HepG2 (cell line): Measurements from ENCODE around the gene KIF22. TPM values are rescaled to one million over a fixed set of nuclear protein-coding genes. Genes with fewer than 3 reads are reported as not detected.
A peak's percentile ranks its signal among the peaks of the same experiment; 100 is the strongest.

Source experiments
- ATAC-seq: fragments of 200-7000 bp; cut with Tn5 transposase; 3 replicates; pipeline ENCODE4 v1.9.1; 2020; ENCODE audit warnings: mild to moderate bottlenecking, moderate library complexity
- BruUV-seq: library from RNA; stranded (reverse); fragments of 400-500 nt; replicated peaks from 2 replicates; lab custom pipeline; 2021; lab: Mats Ljungman, UMichigan
- CTCF ChIA-PET: fragments of 300-600 bp; formaldehyde crosslinking; extraction: SDS; loops from one replicate; lab custom pipeline; 2021; ENCODE audit warnings: low total read pairs, inconsistent platforms, low intra/inter-chr PET ratio; lab: Yijun Ruan, JAX
- POLR2A ChIA-PET: fragments of 350-600 bp; sonication (Branson Sonifier 250); formaldehyde crosslinking; loops from one replicate; lab custom pipeline; 2020; ENCODE audit warnings: antibody characterized with exemption, inconsistent platforms; lab: Yijun Ruan, JAX
- DNase-seq: peaks from one replicate; pipeline ENCODE4 v3.0.0-alpha.2; 2015; ENCODE audit warnings: low spot score
- FAIRE-seq: peaks from 3 replicates; lab custom pipeline; 2011; peaks lifted over from hg19 to GRCh38; lab: Jason Lieb, UNC
- H2AFZ ChIP-seq: one replicate; pipeline ENCODE4 v1.6.1; 2011; ENCODE audit warnings: low read length, inconsistent platforms
- H3K27ac ChIP-seq: fragments of 300-600 bp; 3 replicates; pipeline ENCODE4 v1.8.0; 2011; ENCODE audit warnings: mixed run types, mild to moderate bottlenecking, mixed read lengths, low read length, inconsistent platforms; ENCODE audit not compliant: insufficient read depth; ENCODE audit errors: extremely low read length
- H3K27me3 ChIP-seq, 2 experiments: fragments of 200-600 bp in 1 of 2; 2 replicates in 1 of 2; 3 replicates in 1 of 2; pipeline versions ENCODE4 v1.6.0 to v1.8.0; 2011; ENCODE audit warnings: low read length in 2 of 2, mild to moderate bottlenecking in 2 of 2, moderate library complexity in 2 of 2, inconsistent platforms in 1 of 2; ENCODE audit not compliant: insufficient read depth in 2 of 2, control insufficient read depth in 1 of 2
- H3K36me3 ChIP-seq, 2 experiments: fragments of 200-600 bp in 1 of 2; replicated peaks in 1 of 2; 2 replicates in 1 of 2; 3 replicates in 1 of 2; pipeline versions ENCODE4 v1.5.1 to v1.8.0; 2011; ENCODE audit warnings: low read length in 2 of 2, inconsistent platforms in 1 of 2; ENCODE audit not compliant: insufficient read depth in 2 of 2, control insufficient read depth in 1 of 2
- H3K4me1 ChIP-seq: 2 replicates; pipeline ENCODE4 v1.5.1; 2012; ENCODE audit warnings: low read length, inconsistent platforms; ENCODE audit not compliant: insufficient read depth
- H3K4me2 ChIP-seq: 2 replicates; pipeline ENCODE4 v1.6.0; 2011; ENCODE audit warnings: low read depth, low read length, inconsistent platforms
- H3K4me3 ChIP-seq, 3 experiments: fragments of 200-600 bp in 1 of 3; sonication (generic), shearing (Covaris generic) in 1 of 3; replicated peaks in 1 of 3; 2 replicates each; pipeline ENCODE4 v1.5.1; 2011 to 2016; ENCODE audit warnings: low read length in 3 of 3, inconsistent platforms in 2 of 3, low read depth in 2 of 3, mild to moderate bottlenecking in 2 of 3, control low read depth in 1 of 3, mixed read lengths in 1 of 3; ENCODE audit not compliant: insufficient read depth in 1 of 3
- H3K79me2 ChIP-seq: one replicate; pipeline ENCODE4 v1.6.1; 2011; ENCODE audit warnings: low read length, inconsistent platforms; ENCODE audit not compliant: insufficient read depth
- H3K9ac ChIP-seq: 2 replicates; pipeline ENCODE4 v1.6.0; 2011; ENCODE audit warnings: mild to moderate bottlenecking, low read depth, low read length, inconsistent platforms; ENCODE audit not compliant: insufficient read depth
- H3K9me3 ChIP-seq: 2 replicates; pipeline ENCODE4 v1.5.1; 2012; ENCODE audit warnings: mild to moderate bottlenecking, low read length
- H4K20me1 ChIP-seq: 2 replicates; pipeline ENCODE4 v1.6.0; 2011; ENCODE audit warnings: inconsistent platforms, mild to moderate bottlenecking, low read length, moderate library complexity; ENCODE audit not compliant: insufficient read depth
- MAFF ChIP-seq: IDR thresholded peaks from 2 replicates; pipeline ENCODE4 v1.6.1; 2011; ENCODE audit warnings: low read depth, low read length, improper control_type of control experiment
- MAFK ChIP-seq, 2 experiments: IDR thresholded peaks in 1 of 2; conservative IDR thresholded peaks in 1 of 2; 2 replicates each; pipeline ENCODE4 v1.6.1; 2011; ENCODE audit warnings: improper control_type of control experiment in 2 of 2, low read length in 2 of 2
- MZF1 ChIP-seq: sonication (generic); formaldehyde crosslinking; IDR thresholded peaks from 2 replicates; pipeline ENCODE4 v1.8.1; 2023; ENCODE audit warnings: mild to moderate bottlenecking, missing genetic modification reagents, borderline replicate concordance
- PCBP1 ChIP-seq: fragments of 200-400 bp; formaldehyde crosslinking; IDR thresholded peaks from 2 replicates; pipeline ENCODE4 v1.6.1; 2017; ENCODE audit warnings: mild to moderate bottlenecking, low read depth, low read length, borderline replicate concordance
- REPIN1 ChIP-seq: sonication (generic); formaldehyde crosslinking; IDR thresholded peaks from 2 replicates; pipeline ENCODE4 v1.8.0; 2022; ENCODE audit warnings: missing genetic modification reagents, low read depth, mild to moderate bottlenecking, borderline replicate concordance
- ZBTB7B ChIP-seq: sonication (generic); formaldehyde crosslinking; IDR thresholded peaks from 2 replicates; pipeline ENCODE4 v1.4.0; 2020; ENCODE audit warnings: missing genetic modification reagents
- ZNF567 ChIP-seq: sonication (generic); formaldehyde crosslinking; IDR thresholded peaks from 2 replicates; pipeline ENCODE4 v1.8.1; 2023; ENCODE audit warnings: mild to moderate bottlenecking, missing genetic modification reagents, borderline replicate concordance
- WGBS: methylation state at CpG from one replicate; pipeline ENCODE4 v1.1.6; 2017; ENCODE audit warnings: low lambda C conversion rate; 5-methylcytosine and 5-hydroxymethylcytosine counted together
- in situ Hi-C: cut with HindIII; loops from 2 replicates; pipeline ENCODE4 v1.10.0; 2017; ENCODE audit warnings: low pct_unique_long_range_greater_than_20kb; ENCODE audit not compliant: extremely low pct_ligation_motif_present
- intact Hi-C: fragments of 100-400 bp; cut with micrococcal nuclease; formaldehyde crosslinking; loops from one replicate; pipeline ENCODE4 v1.10.0; 2022; ENCODE audit not compliant: unreplicated experiment
- polyA plus RNA-seq, 8 experiments: library from polyadenylated mRNA; depleted of rRNA in 3 of 8; stranded (reverse) in 7 of 8; unstranded in 1 of 8; fragments of >200 nt; fragmentation: Illumina TruSeq in 4 of 8; extraction: Trizol in 4 of 8; gene quantifications; 2 replicates each; pipeline versions ENCODE4 v1.2.1 to v1.2.3, GENCODE V29; 2011 to 2016; ENCODE audit warnings: low read depth in 4 of 8, missing spikeins in 1 of 8, mixed read lengths in 1 of 8; ENCODE audit not compliant: insufficient read depth in 1 of 8
- total RNA-seq, 5 experiments: library from RNA; depleted of rRNA; stranded (reverse); fragments of >200 nt; fragmentation: Illumina TruSeq; extraction: Trizol; gene quantifications; 2 replicates each; pipeline ENCODE4 v1.2.3, GENCODE V29; 2016; ENCODE audit warnings: low read depth in 1 of 5
- TF ChIP-seq, protein P1 (sequence below): sonication (generic); formaldehyde crosslinking; IDR thresholded peaks from 2 replicates; pipeline ENCODE4 v1.8.1; 2023; ENCODE audit warnings: mild to moderate bottlenecking, missing genetic modification reagents
- TF ChIP-seq, protein P2 (sequence below): sonication (generic); formaldehyde crosslinking; IDR thresholded peaks from 2 replicates; pipeline ENCODE4 v1.4.0; 2020; ENCODE audit warnings: low read depth, mild to moderate bottlenecking, missing genetic modification reagents
- TF ChIP-seq, protein P3 (sequence below): sonication (generic); formaldehyde crosslinking; IDR thresholded peaks from 2 replicates; pipeline ENCODE4 v1.5.0; 2020; ENCODE audit warnings: missing genetic modification reagents
- TF ChIP-seq, protein P4 (sequence below): IDR thresholded peaks from 2 replicates; pipeline ENCODE4 v1.6.1; 2016; ENCODE audit warnings: low read depth, control low read depth
- TF ChIP-seq, protein P5 (sequence below): sonication (generic); formaldehyde crosslinking; IDR thresholded peaks from 2 replicates; pipeline ENCODE4 v1.4.0; 2020; ENCODE audit warnings: missing genetic modification reagents, borderline replicate concordance

Gene KIF22
- total and polyA plus RNA-seq, 2 of the 13 experiments (the other 11 are each of a cell fraction or from before 2014, with no cell fraction given) = 95.8 to 118 TPM

DNA sequence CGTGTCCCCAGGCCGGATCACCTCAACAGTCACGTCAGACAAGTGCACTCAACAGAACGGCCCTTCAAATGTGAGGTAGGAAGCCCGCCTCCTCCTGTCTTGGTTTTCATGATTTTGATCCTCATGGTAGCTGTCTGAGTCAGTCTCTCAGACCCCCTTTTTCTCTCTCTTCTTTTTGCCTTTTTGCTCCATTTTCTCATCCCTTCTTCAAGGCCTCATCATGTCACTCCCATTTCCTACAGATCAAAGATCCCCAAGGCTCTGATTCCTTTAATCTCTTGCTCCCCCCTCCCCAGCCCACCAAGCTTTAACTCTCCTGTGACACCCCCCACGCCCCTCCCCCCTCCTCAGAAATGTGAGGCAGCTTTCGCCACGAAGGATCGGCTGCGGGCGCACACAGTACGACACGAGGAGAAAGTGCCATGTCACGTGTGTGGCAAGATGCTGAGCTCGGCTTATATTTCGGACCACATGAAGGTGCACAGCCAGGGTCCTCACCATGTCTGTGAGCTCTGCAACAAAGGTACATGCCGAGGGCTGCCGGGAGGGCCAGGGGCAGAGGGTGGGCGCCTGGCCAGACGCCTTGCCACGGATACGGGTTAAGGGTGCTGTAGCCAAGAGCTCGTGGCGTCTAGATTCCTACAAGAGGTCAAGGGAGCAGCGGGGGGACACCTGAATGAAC, 17.8 kb downstream of the KIF22 start:
- peaks cover 0 to 12% of the 10 kb centered on the region in 2 experiments; a peak in 2 of 5 replicates for H3K27me3 ChIP-seq
- H3K9me3 ChIP-seq = no peaks in the 10 kb centered on the region
- peaks cover 23% of the 10 kb centered on the region; the same call in 1 of the 2 replicates for H4K20me1 ChIP-seq
- CTCF ChIA-PET = interaction anchor here (1.8 kb wide), 1 partner anchor 40 kb away, joined by 5 read pairs; no protein-coding TSS in a partner anchor
- ATAC-seq (no peak), DNase-seq (no peak), FAIRE-seq (no peak)
- H3K4me1 ChIP-seq = peaks cover 70% of the 10 kb centered on the region
- in situ Hi-C loops = loop anchor here (25.0 kb wide), 1 partner anchor 854 kb away; the partner anchor contains the start of genes FBRS and PRR14
- intact Hi-C loops = no loop called here
- H3K36me3 ChIP-seq = peaks cover 10 to 35% of the 10 kb centered on the region in 2 experiments
- H3K27ac ChIP-seq = peak overlapping the region; percentile 77
- POLR2A ChIA-PET = interaction anchor here (0.7 to 3.7 kb wide), 23 partner anchors 9 to 257 kb away, joined by 3 to 80 read pairs (median 6); partner anchors contain the start of genes ALDOA, ASPHD1, CDIPT and KCTD13
- H2AFZ ChIP-seq = no peak overlapping the region
- H3K9ac ChIP-seq = peak overlapping the region; percentile 78
- WGBS = 73% methylated on average over 25 of the region's 25 CpGs
- H3K4me3 ChIP-seq = peak overlapping the region; percentile 63 to 85 (median 77)
- H3K4me2 ChIP-seq = peak overlapping the region; percentile 88
- no TSS peak for BruUV-seq
- H3K79me2 ChIP-seq = peaks cover 22% of the 10 kb centered on the region
- no peak for TF ChIP-seq ZNF567 (CRISPR knock-in tag)
- TF ChIP-seq ZBTB7B = no peak
- TF ChIP-seq, protein P1, sequence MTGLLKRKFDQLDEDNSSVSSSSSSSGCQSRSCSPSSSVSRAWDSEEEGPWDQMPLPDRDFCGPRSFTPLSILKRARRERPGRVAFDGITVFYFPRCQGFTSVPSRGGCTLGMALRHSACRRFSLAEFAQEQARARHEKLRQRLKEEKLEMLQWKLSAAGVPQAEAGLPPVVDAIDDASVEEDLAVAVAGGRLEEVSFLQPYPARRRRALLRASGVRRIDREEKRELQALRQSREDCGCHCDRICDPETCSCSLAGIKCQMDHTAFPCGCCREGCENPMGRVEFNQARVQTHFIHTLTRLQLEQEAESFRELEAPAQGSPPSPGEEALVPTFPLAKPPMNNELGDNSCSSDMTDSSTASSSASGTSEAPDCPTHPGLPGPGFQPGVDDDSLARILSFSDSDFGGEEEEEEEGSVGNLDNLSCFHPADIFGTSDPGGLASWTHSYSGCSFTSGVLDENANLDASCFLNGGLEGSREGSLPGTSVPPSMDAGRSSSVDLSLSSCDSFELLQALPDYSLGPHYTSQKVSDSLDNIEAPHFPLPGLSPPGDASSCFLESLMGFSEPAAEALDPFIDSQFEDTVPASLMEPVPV = no peak
- peak; percentile 90 for TF ChIP-seq MAFF
- TF ChIP-seq REPIN1 (CRISPR knock-in tag) = no peak
- TF ChIP-seq PCBP1 = peak; percentile 4; the same call in 1 of the 2 replicates
- TF ChIP-seq, protein P2, sequence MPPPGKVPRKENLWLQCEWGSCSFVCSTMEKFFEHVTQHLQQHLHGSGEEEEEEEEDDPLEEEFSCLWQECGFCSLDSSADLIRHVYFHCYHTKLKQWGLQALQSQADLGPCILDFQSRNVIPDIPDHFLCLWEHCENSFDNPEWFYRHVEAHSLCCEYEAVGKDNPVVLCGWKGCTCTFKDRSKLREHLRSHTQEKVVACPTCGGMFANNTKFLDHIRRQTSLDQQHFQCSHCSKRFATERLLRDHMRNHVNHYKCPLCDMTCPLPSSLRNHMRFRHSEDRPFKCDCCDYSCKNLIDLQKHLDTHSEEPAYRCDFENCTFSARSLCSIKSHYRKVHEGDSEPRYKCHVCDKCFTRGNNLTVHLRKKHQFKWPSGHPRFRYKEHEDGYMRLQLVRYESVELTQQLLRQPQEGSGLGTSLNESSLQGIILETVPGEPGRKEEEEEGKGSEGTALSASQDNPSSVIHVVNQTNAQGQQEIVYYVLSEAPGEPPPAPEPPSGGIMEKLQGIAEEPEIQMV (CRISPR knock-in tag) = no peak
- peak; percentile 94 to 96 for TF ChIP-seq MAFK (conservative IDR thresholded peaks at IDR 0.05 in 1 of 2, IDR thresholded peaks at IDR 0.05 in 1 of 2; ENCODE audit: low read length in 2 of 2)
- TF ChIP-seq, protein P3, sequence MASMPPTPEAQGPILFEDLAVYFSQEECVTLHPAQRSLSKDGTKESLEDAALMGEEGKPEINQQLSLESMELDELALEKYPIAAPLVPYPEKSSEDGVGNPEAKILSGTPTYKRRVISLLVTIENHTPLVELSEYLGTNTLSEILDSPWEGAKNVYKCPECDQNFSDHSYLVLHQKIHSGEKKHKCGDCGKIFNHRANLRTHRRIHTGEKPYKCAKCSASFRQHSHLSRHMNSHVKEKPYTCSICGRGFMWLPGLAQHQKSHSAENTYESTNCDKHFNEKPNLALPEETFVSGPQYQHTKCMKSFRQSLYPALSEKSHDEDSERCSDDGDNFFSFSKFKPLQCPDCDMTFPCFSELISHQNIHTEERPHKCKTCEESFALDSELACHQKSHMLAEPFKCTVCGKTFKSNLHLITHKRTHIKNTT = no peak
- TF ChIP-seq, protein P4, sequence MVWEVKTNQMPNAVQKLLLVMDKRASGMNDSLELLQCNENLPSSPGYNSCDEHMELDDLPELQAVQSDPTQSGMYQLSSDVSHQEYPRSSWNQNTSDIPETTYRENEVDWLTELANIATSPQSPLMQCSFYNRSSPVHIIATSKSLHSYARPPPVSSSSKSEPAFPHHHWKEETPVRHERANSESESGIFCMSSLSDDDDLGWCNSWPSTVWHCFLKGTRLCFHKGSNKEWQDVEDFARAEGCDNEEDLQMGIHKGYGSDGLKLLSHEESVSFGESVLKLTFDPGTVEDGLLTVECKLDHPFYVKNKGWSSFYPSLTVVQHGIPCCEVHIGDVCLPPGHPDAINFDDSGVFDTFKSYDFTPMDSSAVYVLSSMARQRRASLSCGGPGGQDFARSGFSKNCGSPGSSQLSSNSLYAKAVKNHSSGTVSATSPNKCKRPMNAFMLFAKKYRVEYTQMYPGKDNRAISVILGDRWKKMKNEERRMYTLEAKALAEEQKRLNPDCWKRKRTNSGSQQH = no peak
- TF ChIP-seq, protein P5, sequence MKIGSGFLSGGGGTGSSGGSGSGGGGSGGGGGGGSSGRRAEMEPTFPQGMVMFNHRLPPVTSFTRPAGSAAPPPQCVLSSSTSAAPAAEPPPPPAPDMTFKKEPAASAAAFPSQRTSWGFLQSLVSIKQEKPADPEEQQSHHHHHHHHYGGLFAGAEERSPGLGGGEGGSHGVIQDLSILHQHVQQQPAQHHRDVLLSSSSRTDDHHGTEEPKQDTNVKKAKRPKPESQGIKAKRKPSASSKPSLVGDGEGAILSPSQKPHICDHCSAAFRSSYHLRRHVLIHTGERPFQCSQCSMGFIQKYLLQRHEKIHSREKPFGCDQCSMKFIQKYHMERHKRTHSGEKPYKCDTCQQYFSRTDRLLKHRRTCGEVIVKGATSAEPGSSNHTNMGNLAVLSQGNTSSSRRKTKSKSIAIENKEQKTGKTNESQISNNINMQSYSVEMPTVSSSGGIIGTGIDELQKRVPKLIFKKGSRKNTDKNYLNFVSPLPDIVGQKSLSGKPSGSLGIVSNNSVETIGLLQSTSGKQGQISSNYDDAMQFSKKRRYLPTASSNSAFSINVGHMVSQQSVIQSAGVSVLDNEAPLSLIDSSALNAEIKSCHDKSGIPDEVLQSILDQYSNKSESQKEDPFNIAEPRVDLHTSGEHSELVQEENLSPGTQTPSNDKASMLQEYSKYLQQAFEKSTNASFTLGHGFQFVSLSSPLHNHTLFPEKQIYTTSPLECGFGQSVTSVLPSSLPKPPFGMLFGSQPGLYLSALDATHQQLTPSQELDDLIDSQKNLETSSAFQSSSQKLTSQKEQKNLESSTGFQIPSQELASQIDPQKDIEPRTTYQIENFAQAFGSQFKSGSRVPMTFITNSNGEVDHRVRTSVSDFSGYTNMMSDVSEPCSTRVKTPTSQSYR (CRISPR knock-in tag) = no peak
- TF ChIP-seq MZF1 (CRISPR knock-in tag) = no peak
